ENCODE results near the gene NDST1.

Gene NDST1

GRCh38 chr5:150598006-150598405 is 90.1 kb downstream of the NDST1 start:
- no peak for TF ChIP-seq CTCF (IDR thresholded peaks at IDR 0.05; ENCODE audit: extremely low read depth, missing control alignments)

GRCh38 chr5:150598821-150599273 is 90.9 kb downstream of the NDST1 start:
- no peak for DNase-seq (ENCODE audit: low spot score)
- TF ChIP-seq CTCF (IDR thresholded peaks at IDR 0.05; ENCODE audit: extremely low read depth, missing control alignments): no peak

More at GRCh38 chr5:150598006-150598405, 90.1 kb downstream of the NDST1 start:
- DNase-seq (ENCODE audit: low spot score): no peak

GRCh38 chr5:150599281-150599680 is 91.3 kb downstream of the NDST1 start:
- no peak for TF ChIP-seq CTCF (IDR thresholded peaks at IDR 0.05; ENCODE audit: extremely low read depth, missing control alignments)
- DNase-seq (ENCODE audit: low spot score): no peak

- TF ChIP-seq CTCF (IDR thresholded peaks at IDR 0.05; ENCODE audit: extremely low read depth, missing control alignments): no peak
- no peak for DNase-seq (ENCODE audit: low spot score)
Observed at GRCh38 chr5:150599917-150600511, 92.1 kb downstream of the NDST1 start.

GRCh38 chr5:150600616-150601490 is 92.9 kb downstream of the NDST1 start:
- no peak for DNase-seq (ENCODE audit: low spot score)
- TF ChIP-seq CTCF (IDR thresholded peaks at IDR 0.05; ENCODE audit: extremely low read depth, missing control alignments): no peak

GRCh38 chr5:150601491-150602345 is 93.8 kb downstream of the NDST1 start:
- no peak for TF ChIP-seq CTCF (IDR thresholded peaks at IDR 0.05; ENCODE audit: extremely low read depth, missing control alignments)
- DNase-seq (ENCODE audit: low spot score): no peak
